Ishikawa (cell line): ENCODE measurements around the gene TXNDC2.

ENCODE experiments used
- CEBPB ChIP-seq: IDR thresholded peaks from 2 replicates; pipeline ENCODE4 v1.6.1; 2012
- CREB1 ChIP-seq: IDR thresholded peaks from 2 replicates; pipeline ENCODE4 v1.6.1; 2012; ENCODE audit warnings: low read depth
- EGR1 ChIP-seq: IDR thresholded peaks from 2 replicates; pipeline ENCODE4 v1.6.1; 2012
- EP300 ChIP-seq: IDR thresholded peaks from 2 replicates; pipeline ENCODE4 v1.6.1; 2012; ENCODE audit warnings: borderline replicate concordance
- FOXM1 ChIP-seq: IDR thresholded peaks from 2 replicates; pipeline ENCODE4 v1.6.1; 2012; ENCODE audit warnings: low read depth, borderline replicate concordance
- NFIC ChIP-seq: IDR thresholded peaks from 2 replicates; pipeline ENCODE4 v1.6.1; 2012
- RAD21 ChIP-seq: IDR thresholded peaks from 2 replicates; pipeline ENCODE4 v1.6.1; 2012; ENCODE audit warnings: low read depth
- TAF1 ChIP-seq: IDR thresholded peaks from 2 replicates; pipeline ENCODE4 v1.6.1; 2012; ENCODE audit warnings: low read depth, mild to moderate bottlenecking
- TCF12 ChIP-seq: IDR thresholded peaks from 2 replicates; pipeline ENCODE4 v1.6.1; 2012; ENCODE audit warnings: low read depth
- TEAD4 ChIP-seq: IDR thresholded peaks from 2 replicates; pipeline ENCODE4 v1.6.1; 2012
- YY1 ChIP-seq: IDR thresholded peaks from 2 replicates; pipeline ENCODE4 v1.6.1; 2012; ENCODE audit warnings: low read depth
- ZBTB7A ChIP-seq: IDR thresholded peaks from 2 replicates; pipeline ENCODE4 v1.6.1; 2012; ENCODE audit warnings: low read depth
- TF ChIP-seq, protein P1 (sequence below): IDR thresholded peaks from 2 replicates; pipeline ENCODE4 v1.6.1; 2012; ENCODE audit warnings: low read depth, mild to moderate bottlenecking
- TF ChIP-seq, protein P2 (sequence below): IDR thresholded peaks from 2 replicates; pipeline ENCODE4 v1.6.1; 2012
- TF ChIP-seq, protein P3 (sequence below): IDR thresholded peaks from 2 replicates; pipeline ENCODE4 v1.6.1; 2012

TXNDC2 gene

DNA sequence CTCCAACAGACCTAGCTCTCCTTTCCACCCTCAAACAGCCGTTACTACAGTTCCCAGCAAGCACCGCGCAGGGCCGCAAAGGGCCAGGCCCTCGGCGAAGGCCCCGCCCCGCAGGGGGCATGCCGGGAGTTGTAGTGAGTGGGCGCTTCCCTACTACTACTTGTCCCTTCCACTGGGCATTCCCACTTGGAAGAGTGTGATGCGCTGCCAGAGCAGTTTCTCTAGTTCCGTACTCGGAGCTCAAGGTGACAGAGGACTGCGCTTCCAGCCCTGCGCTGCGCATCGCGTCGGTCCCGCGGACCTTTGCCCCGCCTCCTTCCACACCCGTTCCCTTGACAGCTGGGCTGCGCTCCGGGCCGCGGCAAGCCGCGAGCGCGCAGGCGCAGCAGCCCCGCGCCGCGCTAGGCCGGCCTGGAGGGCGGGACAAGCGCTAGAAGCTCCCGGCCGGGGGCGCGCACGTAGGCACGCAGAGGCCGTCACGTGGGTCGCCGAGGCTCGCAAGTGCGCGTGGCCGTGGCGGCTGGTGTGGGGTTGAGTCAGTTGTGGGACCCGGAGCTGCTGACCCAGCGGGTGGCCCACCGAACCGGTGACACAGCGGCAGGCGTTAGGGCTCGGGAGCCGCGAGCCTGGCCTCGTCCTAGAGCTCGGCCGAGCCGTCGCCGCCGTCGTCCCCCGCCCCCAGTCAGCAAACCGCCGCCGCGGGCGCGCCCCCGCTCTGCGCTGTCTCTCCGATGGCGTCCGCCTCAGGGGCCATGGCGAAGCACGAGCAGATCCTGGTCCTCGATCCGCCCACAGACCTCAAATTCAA, 28.0 kb downstream of the TXNDC2 start, which contains the start of gene VAPA:
TSS of gene VAPA (plus strand) at position 491 of the 808 bp plus-strand sequence. CDS start at position 732, 241 bp downstream.
- no peak for TF ChIP-seq FOXM1
- peak; percentile 21; the same call in 1 of the 2 replicates for TF ChIP-seq TCF12
- TF ChIP-seq RAD21: no peak
- peak; percentile 84 for TF ChIP-seq TAF1
- TF ChIP-seq ZBTB7A: no peak
- no peak for TF ChIP-seq CREB1
- TF ChIP-seq EP300: peak; percentile 41; the same call in 1 of the 2 replicates
- 0 out of 2 replicates have a peak, but pooled peaks have one; percentile 10 for TF ChIP-seq EGR1
- TF ChIP-seq CEBPB: no peak
- TF ChIP-seq, protein P1, sequence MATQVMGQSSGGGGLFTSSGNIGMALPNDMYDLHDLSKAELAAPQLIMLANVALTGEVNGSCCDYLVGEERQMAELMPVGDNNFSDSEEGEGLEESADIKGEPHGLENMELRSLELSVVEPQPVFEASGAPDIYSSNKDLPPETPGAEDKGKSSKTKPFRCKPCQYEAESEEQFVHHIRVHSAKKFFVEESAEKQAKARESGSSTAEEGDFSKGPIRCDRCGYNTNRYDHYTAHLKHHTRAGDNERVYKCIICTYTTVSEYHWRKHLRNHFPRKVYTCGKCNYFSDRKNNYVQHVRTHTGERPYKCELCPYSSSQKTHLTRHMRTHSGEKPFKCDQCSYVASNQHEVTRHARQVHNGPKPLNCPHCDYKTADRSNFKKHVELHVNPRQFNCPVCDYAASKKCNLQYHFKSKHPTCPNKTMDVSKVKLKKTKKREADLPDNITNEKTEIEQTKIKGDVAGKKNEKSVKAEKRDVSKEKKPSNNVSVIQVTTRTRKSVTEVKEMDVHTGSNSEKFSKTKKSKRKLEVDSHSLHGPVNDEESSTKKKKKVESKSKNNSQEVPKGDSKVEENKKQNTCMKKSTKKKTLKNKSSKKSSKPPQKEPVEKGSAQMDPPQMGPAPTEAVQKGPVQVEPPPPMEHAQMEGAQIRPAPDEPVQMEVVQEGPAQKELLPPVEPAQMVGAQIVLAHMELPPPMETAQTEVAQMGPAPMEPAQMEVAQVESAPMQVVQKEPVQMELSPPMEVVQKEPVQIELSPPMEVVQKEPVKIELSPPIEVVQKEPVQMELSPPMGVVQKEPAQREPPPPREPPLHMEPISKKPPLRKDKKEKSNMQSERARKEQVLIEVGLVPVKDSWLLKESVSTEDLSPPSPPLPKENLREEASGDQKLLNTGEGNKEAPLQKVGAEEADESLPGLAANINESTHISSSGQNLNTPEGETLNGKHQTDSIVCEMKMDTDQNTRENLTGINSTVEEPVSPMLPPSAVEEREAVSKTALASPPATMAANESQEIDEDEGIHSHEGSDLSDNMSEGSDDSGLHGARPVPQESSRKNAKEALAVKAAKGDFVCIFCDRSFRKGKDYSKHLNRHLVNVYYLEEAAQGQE: no peak
- peak; percentile 82 for TF ChIP-seq YY1
- TF ChIP-seq TEAD4: no peak
- TF ChIP-seq NFIC: no peak
- TF ChIP-seq, protein P2, sequence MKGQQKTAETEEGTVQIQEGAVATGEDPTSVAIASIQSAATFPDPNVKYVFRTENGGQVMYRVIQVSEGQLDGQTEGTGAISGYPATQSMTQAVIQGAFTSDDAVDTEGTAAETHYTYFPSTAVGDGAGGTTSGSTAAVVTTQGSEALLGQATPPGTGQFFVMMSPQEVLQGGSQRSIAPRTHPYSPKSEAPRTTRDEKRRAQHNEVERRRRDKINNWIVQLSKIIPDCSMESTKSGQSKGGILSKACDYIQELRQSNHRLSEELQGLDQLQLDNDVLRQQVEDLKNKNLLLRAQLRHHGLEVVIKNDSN: peak; percentile 96
- TF ChIP-seq, protein P3, sequence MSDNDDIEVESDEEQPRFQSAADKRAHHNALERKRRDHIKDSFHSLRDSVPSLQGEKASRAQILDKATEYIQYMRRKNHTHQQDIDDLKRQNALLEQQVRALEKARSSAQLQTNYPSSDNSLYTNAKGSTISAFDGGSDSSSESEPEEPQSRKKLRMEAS: peak; percentile 62; the same call in 1 of the 2 replicates

DNA sequence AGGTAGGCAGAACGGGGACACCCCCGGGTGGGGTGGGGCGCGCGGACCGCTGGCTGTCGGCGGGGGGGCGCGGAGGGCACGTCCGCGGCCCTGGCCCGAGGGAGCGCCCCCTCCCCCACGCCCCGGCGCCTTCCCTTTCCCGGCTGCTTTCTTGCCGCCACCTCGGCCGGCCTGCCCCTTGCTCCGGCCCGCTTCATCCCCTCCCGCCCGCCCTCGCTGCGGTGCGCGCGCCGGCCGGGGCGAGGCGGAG, 28.5 kb downstream of the TXNDC2 start:
- TF ChIP-seq ZBTB7A (no peak), YY1 (peak; percentile 3; the same call in 1 of the 2 replicates)

DNA sequence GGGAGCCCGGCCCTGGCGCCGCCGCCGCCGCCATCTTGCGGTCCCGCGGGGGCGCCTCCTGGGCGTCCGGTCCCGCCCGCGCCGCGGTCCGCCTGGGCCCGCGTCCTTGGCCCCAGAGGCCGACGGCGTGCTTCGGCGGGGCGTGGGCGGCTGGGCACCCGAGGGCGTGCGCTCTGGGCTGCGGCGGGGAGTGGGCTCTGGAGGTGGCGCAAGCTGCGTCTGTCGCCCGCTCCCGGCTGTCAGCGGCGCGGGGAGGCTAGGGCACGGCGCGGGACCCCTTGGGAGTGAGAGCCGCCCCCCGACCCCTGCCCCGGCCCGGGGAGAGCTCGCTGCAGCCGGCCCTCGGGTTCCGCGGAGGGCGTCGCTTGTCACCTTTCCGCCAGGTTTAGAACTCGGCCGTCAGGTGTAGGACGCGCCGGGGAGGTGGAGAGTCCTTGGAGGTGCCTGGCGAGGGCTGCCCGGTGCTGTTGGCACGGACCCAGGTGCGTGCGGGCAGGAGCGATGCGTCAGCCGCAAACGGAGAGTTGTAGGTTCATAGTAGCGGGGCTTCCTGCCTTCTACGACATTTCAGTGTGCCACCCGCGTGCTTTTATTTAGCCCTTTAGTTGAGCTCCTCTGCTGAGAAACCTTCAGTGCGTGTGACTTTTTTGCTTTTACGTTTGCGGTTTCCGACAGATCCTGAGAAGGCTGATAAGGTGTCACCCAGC, 29.0 kb downstream of the TXNDC2 start:
- TF ChIP-seq FOXM1: no peak
- TF ChIP-seq, protein P3: no peak; the same call in 1 of the 2 replicates
- TF ChIP-seq YY1: no peak
- TF ChIP-seq, protein P2: 0 out of 2 replicates have a peak, but pooled peaks have one; percentile 2
- TF ChIP-seq EGR1: peak; percentile 82
- TF ChIP-seq TAF1: peak; percentile 39; the same call in 1 of the 2 replicates
- no peak for TF ChIP-seq RAD21
- no peak for TF ChIP-seq ZBTB7A
- peak; percentile 83 for TF ChIP-seq NFIC

DNA sequence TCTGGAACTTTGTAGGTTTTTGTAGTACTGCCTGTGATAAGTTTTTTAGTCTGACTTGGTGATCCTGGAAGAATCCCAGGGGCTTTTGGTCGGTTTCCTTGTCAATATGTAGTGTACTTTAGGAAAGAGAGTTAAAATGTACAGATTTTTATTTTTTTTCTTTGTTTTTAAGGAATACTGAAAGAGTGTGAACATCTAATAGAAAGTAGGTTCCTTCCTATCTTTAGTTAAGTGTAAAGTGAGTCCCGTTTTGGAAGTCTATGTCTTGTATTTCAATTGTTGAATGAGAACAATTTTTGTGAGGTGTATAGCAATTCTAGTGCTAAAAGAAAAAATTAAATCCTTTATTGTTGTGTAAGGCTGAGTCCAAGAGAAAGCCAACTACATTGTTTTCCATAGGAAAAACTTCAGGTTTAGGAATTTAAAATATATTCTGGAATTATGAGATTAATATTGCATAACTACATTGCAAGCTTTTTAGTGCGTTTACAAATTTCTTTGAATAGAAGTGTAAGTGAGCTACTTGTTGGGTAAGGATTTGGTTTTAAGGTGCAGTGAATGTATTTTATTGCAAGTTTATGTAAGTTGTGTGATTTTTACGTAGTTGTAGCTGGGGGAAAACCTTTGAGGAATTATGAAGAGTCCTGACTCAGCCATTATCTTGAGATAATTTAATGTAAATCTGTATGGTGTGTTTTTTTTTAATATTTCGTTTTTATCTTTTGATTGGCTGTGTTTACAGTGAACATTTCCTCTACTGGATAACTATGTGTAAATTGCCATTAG, 29.7 kb downstream of the TXNDC2 start:
- no peak for TF ChIP-seq TEAD4
- TF ChIP-seq TAF1: no peak
- TF ChIP-seq CEBPB: no peak

DNA sequence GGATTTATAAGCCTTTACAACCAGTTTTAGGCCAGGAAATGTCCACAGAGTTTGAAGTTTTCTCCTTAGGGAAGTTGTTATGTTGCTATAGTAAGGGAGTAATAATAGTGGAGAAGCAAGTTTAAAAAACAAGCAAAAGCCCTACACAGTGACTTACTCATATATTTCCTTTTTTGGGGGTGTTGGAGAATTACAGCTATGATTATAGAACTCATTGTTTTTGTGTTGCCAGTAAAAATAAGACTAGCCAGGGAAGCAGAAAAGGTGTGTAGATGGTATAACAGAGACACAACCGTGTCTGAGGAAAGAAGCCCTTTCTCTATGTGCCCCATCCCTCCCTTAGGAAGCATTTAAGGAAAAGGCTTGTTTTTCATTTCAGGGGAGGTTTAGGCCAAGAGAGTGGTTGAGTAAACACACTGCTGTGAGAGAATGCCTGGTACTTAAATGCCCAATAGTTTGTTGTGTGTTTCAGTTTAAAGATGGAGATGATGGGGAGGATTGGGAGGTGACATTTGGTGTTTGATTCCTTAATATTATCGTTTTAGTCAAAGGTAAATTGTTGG, 30.4 kb downstream of the TXNDC2 start:
- TF ChIP-seq FOXM1 (no peak), CEBPB (no peak), TEAD4 (no peak), RAD21 (no peak), CREB1 (no peak), ZBTB7A (no peak), TCF12 (no peak), TAF1 (no peak), EGR1 (no peak), NFIC (no peak)
- TF ChIP-seq, protein P1: no peak
- TF ChIP-seq, protein P2: no peak
- TF ChIP-seq, protein P3: no peak
